HG02970 (cell line): ENCODE results near the gene ILDR1.

ENCODE experiments used
- ATAC-seq: cut with Tn5 transposase; IDR thresholded peaks from one replicate; pipeline ENCODE4 v1.9.1; 2021; ENCODE audit warnings: mild to moderate bottlenecking, moderate library complexity, moderate number of reproducible peaks; ENCODE audit not compliant: unreplicated experiment, low FRiP score

Gene ILDR1

GRCh38 chr3:122021037-122021436 lies 1.0 kb downstream of the ILDR1 start:
- ATAC-seq, result no peak

GRCh38 chr3:122019493-122019892 lies 2.6 kb downstream of the ILDR1 start:
- no peak for ATAC-seq

GRCh38 chr3:122014741-122015140 lies 7.3 kb downstream of the ILDR1 start:
- ATAC-seq, result peak; percentile 65

- ATAC-seq, result no peak
These were observed 8.6 kb downstream of the ILDR1 start for GRCh38 chr3:122013448-122013925.

- ATAC-seq, result no peak
These were observed 9.2 kb downstream of the ILDR1 start for GRCh38 chr3:122012821-122013220.

GRCh38 chr3:122011396-122011795 lies 10.7 kb downstream of the ILDR1 start:
- no peak for ATAC-seq

- no peak for ATAC-seq
These were observed 11.5 kb downstream of the ILDR1 start for GRCh38 chr3:122010506-122010905.

- ATAC-seq, result no peak
These were observed 13.9 kb downstream of the ILDR1 start for GRCh38 chr3:122008166-122008565.

- ATAC-seq, result no peak
These were observed 15.8 kb downstream of the ILDR1 start for GRCh38 chr3:122006267-122006666.

GRCh38 chr3:122004991-122005565 lies 17.0 kb downstream of the ILDR1 start:
- ATAC-seq, result no peak

- no peak for ATAC-seq
These were observed 17.9 kb downstream of the ILDR1 start for GRCh38 chr3:122004107-122004506.

- no peak for ATAC-seq
These were observed 18.4 kb downstream of the ILDR1 start for GRCh38 chr3:122003606-122004005.

- ATAC-seq, result no peak
These were observed 18.9 kb downstream of the ILDR1 start for GRCh38 chr3:122003112-122003511.

GRCh38 chr3:122002611-122003010 lies 19.4 kb downstream of the ILDR1 start:
- ATAC-seq, result no peak

- no peak for ATAC-seq
These were observed 20.2 kb downstream of the ILDR1 start for GRCh38 chr3:122001892-122002291.

GRCh38 chr3:122000936-122001605 lies 21.0 kb downstream of the ILDR1 start:
- no peak for ATAC-seq

- no peak for ATAC-seq
These were observed 22.1 kb downstream of the ILDR1 start for GRCh38 chr3:121999931-122000330.

GRCh38 chr3:121998611-121999473 lies 23.2 kb downstream of the ILDR1 start:
- no peak for ATAC-seq

- peak; percentile 37 for ATAC-seq
These were observed 23.9 kb downstream of the ILDR1 start for GRCh38 chr3:121998030-121998580.

- ATAC-seq, result no peak
These were observed 24.7 kb downstream of the ILDR1 start for GRCh38 chr3:121997372-121997771.

GRCh38 chr3:121996441-121996840 lies 25.6 kb downstream of the ILDR1 start:
- ATAC-seq, result no peak
